GM23338 (cell line): ENCODE measurements around the gene HSP90AB1. TPM values are rescaled to one million over a fixed set of nuclear protein-coding genes. Genes with fewer than 3 reads are reported as not detected.

Source experiments
- ATAC-seq: fragments of 200-7000 bp; cut with Tn5 transposase; 3 replicates; pipeline ENCODE4 v1.9.1; 2020
- DNase-seq: peaks from one replicate; pipeline ENCODE4 v3.0.0-alpha.2; 2015; ENCODE audit warnings: low spot score
- H2AFZ ChIP-seq: fragments of 200-600 bp; sonication (generic); 2 replicates; pipeline ENCODE4 v1.8.0; 2016; ENCODE audit warnings: antibody characterized with exemption, mild to moderate bottlenecking, moderate library complexity
- H3F3A ChIP-seq: fragments of 200-600 bp; sonication (generic); replicated peaks from 2 replicates; pipeline ENCODE4 v1.8.0; 2017; ENCODE audit warnings: antibody characterized with exemption, mixed run types, low read depth
- H3K27ac ChIP-seq: fragments of 200-600 bp; sonication (generic); 2 replicates; pipeline ENCODE4 v1.6.1; 2016; ENCODE audit warnings: low read depth
- H3K27me3 ChIP-seq: fragments of 200-600 bp; sonication (generic); 2 replicates; pipeline ENCODE4 v1.8.0; 2016; ENCODE audit warnings: mild to moderate bottlenecking, mixed run types, moderate library complexity; ENCODE audit not compliant: insufficient read depth
- H3K36me3 ChIP-seq: fragments of 200-600 bp; sonication (generic); 2 replicates; pipeline ENCODE4 v1.8.0; 2016; ENCODE audit warnings: mild to moderate bottlenecking; ENCODE audit not compliant: insufficient read depth
- H3K4me1 ChIP-seq: fragments of 200-600 bp; sonication (generic); 2 replicates; pipeline ENCODE4 v1.8.0; 2016; ENCODE audit warnings: mild to moderate bottlenecking, moderate library complexity; ENCODE audit not compliant: insufficient read depth
- H3K4me2 ChIP-seq: fragments of 200-600 bp; sonication (generic); 2 replicates; pipeline ENCODE4 v1.7.1; 2017; ENCODE audit warnings: mixed run types
- H3K4me3 ChIP-seq: fragments of 200-600 bp; sonication (generic); 2 replicates; pipeline ENCODE4 v1.6.1; 2016; ENCODE audit warnings: mixed run types
- H3K79me2 ChIP-seq: fragments of 200-600 bp; sonication (generic); replicated peaks from 2 replicates; pipeline ENCODE4 v1.8.0; 2017; ENCODE audit warnings: mild to moderate bottlenecking; ENCODE audit not compliant: insufficient read depth
- H3K9me2 ChIP-seq: fragments of 200-600 bp; sonication (generic); 2 replicates; pipeline ENCODE4 v1.8.0; 2017; ENCODE audit not compliant: insufficient read depth
- H4K20me1 ChIP-seq: fragments of 200-600 bp; sonication (generic); replicated peaks from 2 replicates; pipeline ENCODE4 v1.8.0; 2017; ENCODE audit warnings: mild to moderate bottlenecking; ENCODE audit not compliant: insufficient read depth
- H3K27ac Mint-ChIP-seq: 2 replicates; pipeline ENCODE4 v1.8.0; 2020; ENCODE audit warnings: inconsistent platforms, mild to moderate bottlenecking, moderate library complexity, mixed read lengths
- H3K27me3 Mint-ChIP-seq: 3 replicates; pipeline ENCODE4 v1.8.0; 2022; ENCODE audit warnings: low read depth, mild to moderate bottlenecking, moderate library complexity, mixed read lengths, inconsistent platforms; ENCODE audit not compliant: insufficient read depth, poor library complexity
- H3K36me3 Mint-ChIP-seq: 3 replicates; pipeline ENCODE4 v1.8.0; 2021; ENCODE audit warnings: low read depth, mild to moderate bottlenecking, inconsistent platforms, moderate library complexity, mixed read lengths
- H3K4me1 Mint-ChIP-seq: 3 replicates; pipeline ENCODE4 v1.8.0; 2020; ENCODE audit warnings: mild to moderate bottlenecking, inconsistent platforms, mixed read lengths
- H3K4me3 Mint-ChIP-seq: 3 replicates; pipeline ENCODE4 v1.8.0; 2021; ENCODE audit warnings: moderate library complexity, mild to moderate bottlenecking, inconsistent platforms, mixed read lengths
- H3K9me3 Mint-ChIP-seq: 3 replicates; pipeline ENCODE4 v1.8.0; 2020; ENCODE audit warnings: moderate library complexity, mild to moderate bottlenecking, inconsistent platforms, mixed read lengths
- EZH2 ChIP-seq: fragments of 200-600 bp; sonication (generic); IDR thresholded peaks from one replicate; pipeline ENCODE4 v1.8.0; 2017; ENCODE audit warnings: antibody characterized with exemption, mild to moderate bottlenecking, low read depth; ENCODE audit not compliant: unreplicated experiment
- JUNB ChIP-seq: IDR thresholded peaks from one replicate; pipeline ENCODE4 v1.6.1; 2016; ENCODE audit warnings: antibody characterized with exemption; ENCODE audit not compliant: unreplicated experiment
- polyA plus RNA-seq: library from polyadenylated mRNA; unstranded; fragments of >200 nt; fragmentation: Nextera tagmentation; extraction: Ambion mirVana; gene quantifications from 2 replicates; pipeline ENCODE4 v1.2.1, GENCODE V29; 2016
- total RNA-seq: library from RNA; depleted of rRNA; stranded (reverse); fragments of >200 nt; shearing (Covaris generic); gene quantifications from 2 replicates; pipeline ENCODE4 v1.2.3, GENCODE V29; 2014
- TF ChIP-seq, protein P1 (sequence below): IDR thresholded peaks from 2 replicates; pipeline ENCODE4 v1.6.1; 2016; ENCODE audit warnings: antibody characterized with exemption
- TF ChIP-seq, protein P2 (sequence below), 2 experiments: fragments of 200-600 bp in 1 of 2; sonication (generic) in 1 of 2; conservative IDR thresholded peaks; 2 replicates each; pipeline versions ENCODE4 v1.5.1 to v1.6.1; 2016 to 2017; ENCODE audit warnings: antibody characterized with exemption in 2 of 2, low read depth in 2 of 2, mild to moderate bottlenecking in 2 of 2, moderate library complexity in 1 of 2

The HSP90AB1 gene
- total and polyA plus RNA-seq, 2 experiments from 2014 or later: 1,425 to 2,361 TPM

DNA sequence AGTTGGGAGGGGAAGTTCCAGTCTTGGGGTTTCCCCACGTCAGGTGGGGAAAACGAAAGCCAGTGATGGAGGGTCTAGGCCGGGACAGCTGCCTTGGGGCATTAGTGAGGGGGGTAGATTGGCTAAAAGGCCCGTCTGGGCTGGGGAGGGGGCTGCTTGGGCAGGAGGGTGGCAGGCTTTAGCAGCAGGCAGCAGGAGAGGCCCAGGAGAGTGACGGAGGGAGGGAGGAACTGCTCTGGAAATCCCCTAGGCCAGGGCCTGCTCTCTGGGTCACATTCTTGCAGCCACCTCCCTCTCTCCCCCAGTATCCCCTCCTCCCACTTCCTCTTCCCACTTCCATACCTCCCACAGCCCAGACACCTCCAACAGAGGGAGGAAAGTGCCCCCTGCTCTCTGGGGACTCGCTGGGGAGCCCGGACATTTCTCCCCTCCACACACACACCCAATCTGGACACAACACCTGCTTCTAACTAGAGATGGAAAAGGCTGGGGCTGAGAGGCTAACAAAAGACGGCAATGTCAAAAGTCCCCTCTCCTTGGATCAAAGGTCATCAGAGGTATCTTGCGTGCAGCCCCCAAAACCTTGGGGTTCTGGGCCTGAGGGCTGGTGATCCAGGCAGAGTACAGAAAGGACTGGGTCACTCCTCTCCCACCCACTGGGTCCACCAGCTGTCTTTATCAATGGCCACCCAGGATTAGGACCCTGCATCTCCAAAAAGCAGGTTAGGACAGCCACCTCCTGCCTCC, 16.6 kb downstream of the HSP90AB1 start:
- peak overlapping the region; percentile 88 for H3K4me3 ChIP-seq
- H3K4me1 ChIP-seq: peaks cover 21% of the 10 kb centered on the region
- H3K4me1 Mint-ChIP-seq: peaks cover 40% of the 10 kb centered on the region
- H3K79me2 ChIP-seq: peaks cover 9% of the 10 kb centered on the region; the same call in 1 of the 2 replicates
- no peak overlapping the region for H3K27ac ChIP-seq
- peak; percentile 49 for DNase-seq
- 0 out of 2 replicates have a peak, but pooled peaks cover 8% of the 10 kb centered on the region for H3F3A ChIP-seq
- H3K4me3 Mint-ChIP-seq: peak overlapping the region; percentile 86
- H3K9me2 ChIP-seq: no peaks in the 10 kb centered on the region
- no peak overlapping the region for H2AFZ ChIP-seq
- H4K20me1 ChIP-seq: peaks cover 6% of the 10 kb centered on the region; the same call in 1 of the 2 replicates
- TF ChIP-seq, protein P1, sequence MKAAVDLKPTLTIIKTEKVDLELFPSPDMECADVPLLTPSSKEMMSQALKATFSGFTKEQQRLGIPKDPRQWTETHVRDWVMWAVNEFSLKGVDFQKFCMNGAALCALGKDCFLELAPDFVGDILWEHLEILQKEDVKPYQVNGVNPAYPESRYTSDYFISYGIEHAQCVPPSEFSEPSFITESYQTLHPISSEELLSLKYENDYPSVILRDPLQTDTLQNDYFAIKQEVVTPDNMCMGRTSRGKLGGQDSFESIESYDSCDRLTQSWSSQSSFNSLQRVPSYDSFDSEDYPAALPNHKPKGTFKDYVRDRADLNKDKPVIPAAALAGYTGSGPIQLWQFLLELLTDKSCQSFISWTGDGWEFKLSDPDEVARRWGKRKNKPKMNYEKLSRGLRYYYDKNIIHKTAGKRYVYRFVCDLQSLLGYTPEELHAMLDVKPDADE: 0 out of 2 replicates have a peak, but pooled peaks have one; percentile 27
- TF ChIP-seq JUNB: no peak
- H3K27me3 Mint-ChIP-seq: peaks cover 26% of the 10 kb centered on the region
- no peaks in the 10 kb centered on the region for H3K36me3 ChIP-seq
- peak overlapping the region; percentile 85; the same call in 1 of the 2 replicates for H3K27ac Mint-ChIP-seq
- ATAC-seq: peak; percentile 20
- no peaks in the 10 kb centered on the region for H3K9me3 Mint-ChIP-seq
- H3K27me3 ChIP-seq: peaks cover 5% of the 10 kb centered on the region; the same call in 1 of the 2 replicates
- peaks cover 16% of the 10 kb centered on the region for H3K36me3 Mint-ChIP-seq
- H3K4me2 ChIP-seq: peak overlapping the region; percentile 98

DNA sequence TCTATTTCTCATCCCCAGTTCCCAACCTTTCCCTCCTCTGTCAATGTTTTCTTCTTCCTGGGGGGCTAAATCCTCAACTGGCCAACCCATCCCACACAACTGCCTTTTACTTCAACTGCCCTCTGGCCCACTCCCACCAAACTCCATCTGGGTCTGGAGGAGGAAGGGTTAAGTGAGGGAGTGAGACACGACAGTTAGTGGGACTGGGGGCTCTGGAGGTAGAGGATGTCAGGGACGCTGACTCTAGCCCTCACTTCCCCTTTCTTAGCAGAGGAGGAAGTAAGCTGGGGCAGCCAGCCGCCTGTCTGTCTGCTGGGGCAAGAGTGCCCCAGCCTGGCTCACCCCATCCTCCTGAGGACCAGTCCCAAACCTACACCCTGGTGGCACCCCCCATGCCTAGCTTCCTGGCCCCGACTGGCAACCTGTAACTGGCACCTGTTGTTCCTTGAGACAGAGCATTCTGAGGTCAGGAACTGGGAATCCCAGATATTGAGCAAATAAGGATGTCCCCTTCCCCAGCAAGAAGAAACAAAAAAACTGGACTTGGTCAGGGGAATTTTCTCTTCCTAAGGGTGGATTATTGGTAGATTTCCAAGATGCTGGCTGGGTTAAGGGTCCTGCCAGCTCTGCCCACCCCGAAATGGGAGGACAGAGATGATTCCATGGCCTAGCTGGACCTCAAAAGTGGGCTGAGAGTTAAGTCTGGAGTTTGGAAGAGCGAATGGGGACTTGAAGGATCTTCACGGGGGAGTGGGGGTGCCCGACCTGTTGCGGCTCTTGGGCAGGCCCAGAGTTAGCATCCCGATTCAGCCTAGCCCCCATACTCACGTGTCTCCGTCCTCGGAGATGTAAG, 17.5 kb downstream of the HSP90AB1 start:
- H2AFZ ChIP-seq: peak overlapping the region; percentile 87
- Mint-ChIP-seq H3K4me1 (peaks cover 46% of the 10 kb centered on the region), H3K27ac (no peak overlapping the region), H3K4me3 (peak overlapping the region; percentile 86), H3K9me3 (no peaks in the 10 kb centered on the region), H3K36me3 (peaks cover 10% of the 10 kb centered on the region), H3K27me3 (peaks cover 35% of the 10 kb centered on the region)
- peaks cover 9% of the 10 kb centered on the region; the same call in 1 of the 2 replicates for H3K79me2 ChIP-seq
- peaks cover 28% of the 10 kb centered on the region for H3K4me1 ChIP-seq
- H3K27ac ChIP-seq: no peak overlapping the region
- H4K20me1 ChIP-seq: peaks cover 6% of the 10 kb centered on the region; the same call in 1 of the 2 replicates
- H3K36me3 ChIP-seq: no peaks in the 10 kb centered on the region
- TF ChIP-seq EZH2: no peak
- TF ChIP-seq, protein P2, sequence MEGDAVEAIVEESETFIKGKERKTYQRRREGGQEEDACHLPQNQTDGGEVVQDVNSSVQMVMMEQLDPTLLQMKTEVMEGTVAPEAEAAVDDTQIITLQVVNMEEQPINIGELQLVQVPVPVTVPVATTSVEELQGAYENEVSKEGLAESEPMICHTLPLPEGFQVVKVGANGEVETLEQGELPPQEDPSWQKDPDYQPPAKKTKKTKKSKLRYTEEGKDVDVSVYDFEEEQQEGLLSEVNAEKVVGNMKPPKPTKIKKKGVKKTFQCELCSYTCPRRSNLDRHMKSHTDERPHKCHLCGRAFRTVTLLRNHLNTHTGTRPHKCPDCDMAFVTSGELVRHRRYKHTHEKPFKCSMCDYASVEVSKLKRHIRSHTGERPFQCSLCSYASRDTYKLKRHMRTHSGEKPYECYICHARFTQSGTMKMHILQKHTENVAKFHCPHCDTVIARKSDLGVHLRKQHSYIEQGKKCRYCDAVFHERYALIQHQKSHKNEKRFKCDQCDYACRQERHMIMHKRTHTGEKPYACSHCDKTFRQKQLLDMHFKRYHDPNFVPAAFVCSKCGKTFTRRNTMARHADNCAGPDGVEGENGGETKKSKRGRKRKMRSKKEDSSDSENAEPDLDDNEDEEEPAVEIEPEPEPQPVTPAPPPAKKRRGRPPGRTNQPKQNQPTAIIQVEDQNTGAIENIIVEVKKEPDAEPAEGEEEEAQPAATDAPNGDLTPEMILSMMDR (conservative IDR thresholded peaks at IDR 0.05; ENCODE audit: low read depth in 2 of 2): no peak
- TF ChIP-seq JUNB: no peak
- ATAC-seq (peak; percentile 9), DNase-seq (no peak)
- H3K4me3 ChIP-seq: peak overlapping the region; percentile 88
- no peaks in the 10 kb centered on the region for H3K9me2 ChIP-seq
- H3K27me3 ChIP-seq: peaks cover 11% of the 10 kb centered on the region
- peak overlapping the region; percentile 98 for H3K4me2 ChIP-seq
- 0 out of 2 replicates have a peak, but pooled peaks cover 11% of the 10 kb centered on the region for H3F3A ChIP-seq
